ENCODE data around the gene RFX1. TPM values are rescaled to one million over a fixed set of nuclear protein-coding genes. Genes with fewer than 3 reads are reported as not detected.

The RFX1 gene
- total and polyA plus RNA-seq, 8 donors: 0.58 to 27.2 (median 3.3) TPM

DNA sequence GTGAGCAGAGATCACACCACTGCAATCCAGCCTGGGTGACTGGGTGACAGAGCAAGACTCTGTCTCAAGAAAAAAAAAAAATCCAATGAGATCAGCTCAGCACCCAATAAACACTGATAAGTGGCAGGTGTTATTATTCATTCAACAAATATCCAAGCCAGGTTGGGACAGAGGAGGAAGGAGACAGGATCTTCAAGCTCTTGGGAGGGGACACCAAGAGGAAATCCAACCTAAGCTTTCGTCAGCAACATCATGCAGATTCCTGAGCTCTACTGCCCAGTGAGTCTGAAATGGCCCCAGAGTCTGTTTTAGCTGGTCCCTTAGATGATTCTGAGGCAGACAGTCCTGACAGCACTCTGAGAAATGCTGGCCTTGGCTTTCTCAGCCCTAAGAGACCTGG lies 7.7 kb downstream of the RFX1 start:
- intact Hi-C loops (cut with DNase I; ENCODE audit: low total_unique reads): no loop called here
- WGBS, 5 donors: 83 to 98% (median 95%) methylated on average over 1 of the region's 1 CpG
- no peak overlapping the region for H3K27ac ChIP-seq
- TF ChIP-seq POLR2AphosphoS5 (IDR thresholded peaks at IDR 0.05) (no peak), EP300 (IDR thresholded peaks at IDR 0.05) (no peak), POLR2A (IDR thresholded peaks at IDR 0.05) (no peak)
- TF ChIP-seq, protein P1, sequence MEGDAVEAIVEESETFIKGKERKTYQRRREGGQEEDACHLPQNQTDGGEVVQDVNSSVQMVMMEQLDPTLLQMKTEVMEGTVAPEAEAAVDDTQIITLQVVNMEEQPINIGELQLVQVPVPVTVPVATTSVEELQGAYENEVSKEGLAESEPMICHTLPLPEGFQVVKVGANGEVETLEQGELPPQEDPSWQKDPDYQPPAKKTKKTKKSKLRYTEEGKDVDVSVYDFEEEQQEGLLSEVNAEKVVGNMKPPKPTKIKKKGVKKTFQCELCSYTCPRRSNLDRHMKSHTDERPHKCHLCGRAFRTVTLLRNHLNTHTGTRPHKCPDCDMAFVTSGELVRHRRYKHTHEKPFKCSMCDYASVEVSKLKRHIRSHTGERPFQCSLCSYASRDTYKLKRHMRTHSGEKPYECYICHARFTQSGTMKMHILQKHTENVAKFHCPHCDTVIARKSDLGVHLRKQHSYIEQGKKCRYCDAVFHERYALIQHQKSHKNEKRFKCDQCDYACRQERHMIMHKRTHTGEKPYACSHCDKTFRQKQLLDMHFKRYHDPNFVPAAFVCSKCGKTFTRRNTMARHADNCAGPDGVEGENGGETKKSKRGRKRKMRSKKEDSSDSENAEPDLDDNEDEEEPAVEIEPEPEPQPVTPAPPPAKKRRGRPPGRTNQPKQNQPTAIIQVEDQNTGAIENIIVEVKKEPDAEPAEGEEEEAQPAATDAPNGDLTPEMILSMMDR (IDR thresholded peaks at IDR 0.05): no peak
- peaks cover 0 to 7% (median 3%) of the 10 kb centered on the region in 4 donors for H3K9me3 ChIP-seq
- H3K4me3 ChIP-seq: no peak overlapping the region
- H3K4me1 ChIP-seq: peaks cover 9 to 17% (median 14%) of the 10 kb centered on the region in 4 donors
- H3K36me3 ChIP-seq: peaks cover 4 to 57% (median 27%) of the 10 kb centered on the region in 4 donors
- DNase-seq: no peak
- H3K27me3 ChIP-seq: no peaks in the 10 kb centered on the region

DNA sequence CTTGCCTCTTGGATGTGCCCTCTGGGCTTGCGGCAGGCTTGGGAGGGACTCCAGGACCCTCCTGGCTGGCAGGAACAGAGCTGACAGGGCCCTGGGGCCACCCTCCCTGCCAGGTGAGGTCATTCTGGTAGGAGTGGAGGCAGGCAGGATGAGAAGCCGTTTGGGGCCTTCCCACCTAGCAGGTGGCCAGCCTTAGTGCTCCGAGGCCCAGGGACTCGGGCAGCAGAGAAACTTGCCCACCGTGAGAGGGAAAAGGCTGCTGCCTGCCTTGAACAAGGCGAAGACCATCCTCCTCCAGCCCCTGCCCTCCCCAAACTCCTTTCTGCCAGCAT lies 8.5 kb downstream of the RFX1 start:
- Histone ChIP-seq H3K9me3 (peaks cover 0 to 7% (median 3%) of the 10 kb centered on the region in 4 donors), H3K4me3 (no peak overlapping the region), H3K27ac (no peak overlapping the region), H3K36me3 (peaks cover 8 to 65% (median 35%) of the 10 kb centered on the region in 4 donors), H3K4me1 (peaks cover under 1 to 9% (median 6%) of the 10 kb centered on the region in 4 donors), H3K27me3 (no peaks in the 10 kb centered on the region)
- TF ChIP-seq POLR2A (IDR thresholded peaks at IDR 0.05): no peak
- TF ChIP-seq POLR2AphosphoS5 (IDR thresholded peaks at IDR 0.05): no peak
- TF ChIP-seq EP300 (IDR thresholded peaks at IDR 0.05): no peak
- TF ChIP-seq, protein P1 (IDR thresholded peaks at IDR 0.05): no peak
- intact Hi-C loops (cut with DNase I; ENCODE audit: low total_unique reads): no loop called here
- DNase-seq: no peak
- 87 to 95% (median 94%) methylated on average over 5 to 6 of the region's 6 CpGs for WGBS, 5 donors

DNA sequence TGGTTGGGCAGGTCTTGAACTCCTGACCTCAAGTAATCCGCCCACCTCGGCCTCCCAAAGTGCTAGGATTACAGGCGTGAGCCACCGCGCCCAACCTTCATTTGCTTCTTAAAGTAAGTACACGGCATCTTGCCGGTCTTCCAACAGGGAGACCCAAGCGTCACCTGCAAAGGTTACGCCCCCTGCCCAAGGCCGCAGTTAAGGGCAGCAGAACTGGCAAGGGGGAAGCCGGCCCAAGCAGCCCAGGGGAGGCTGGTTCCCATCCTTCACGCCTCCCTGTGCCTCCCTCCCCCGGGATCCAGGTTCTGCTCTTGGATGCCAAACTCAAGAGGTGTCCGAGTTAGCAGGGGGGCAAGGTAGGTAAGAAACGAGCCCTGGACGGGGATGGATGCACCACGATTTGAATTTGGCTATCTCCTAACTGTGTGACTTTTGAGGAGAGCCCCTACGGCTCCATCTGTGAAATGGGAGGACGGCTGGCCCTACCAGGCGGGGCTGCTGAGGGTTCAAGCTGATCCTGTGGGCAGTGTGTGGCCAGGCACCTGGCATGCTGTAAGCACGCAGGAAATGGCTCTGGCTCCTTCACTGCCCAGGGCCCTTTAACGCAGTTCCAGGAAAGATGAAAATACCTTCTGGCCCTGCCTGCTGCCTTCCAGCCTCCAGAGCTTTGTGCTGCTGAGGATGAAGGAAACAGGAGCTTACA lies 9.0 kb downstream of the RFX1 start:
- Histone ChIP-seq H3K4me1 (peaks cover 0 to 4% (median under 1%) of the 10 kb centered on the region in 4 donors), H3K27ac (no peak overlapping the region), H3K9me3 (peaks cover 0 to 7% (median 3%) of the 10 kb centered on the region in 4 donors), H3K4me3 (no peak overlapping the region), H3K27me3 (no peaks in the 10 kb centered on the region), H3K36me3 (peaks cover 8 to 70% (median 40%) of the 10 kb centered on the region in 4 donors)
- intact Hi-C loops (cut with DNase I; ENCODE audit: low total_unique reads): no loop called here
- TF ChIP-seq POLR2AphosphoS5 (IDR thresholded peaks at IDR 0.05) (no peak), EP300 (IDR thresholded peaks at IDR 0.05) (no peak), POLR2A (IDR thresholded peaks at IDR 0.05) (no peak)
- TF ChIP-seq, protein P1 (IDR thresholded peaks at IDR 0.05): no peak
- 90 to 94% (median 92%) methylated on average over 20 to 22 of the region's 22 CpGs for WGBS, 5 donors
- DNase-seq: no peak

DNA sequence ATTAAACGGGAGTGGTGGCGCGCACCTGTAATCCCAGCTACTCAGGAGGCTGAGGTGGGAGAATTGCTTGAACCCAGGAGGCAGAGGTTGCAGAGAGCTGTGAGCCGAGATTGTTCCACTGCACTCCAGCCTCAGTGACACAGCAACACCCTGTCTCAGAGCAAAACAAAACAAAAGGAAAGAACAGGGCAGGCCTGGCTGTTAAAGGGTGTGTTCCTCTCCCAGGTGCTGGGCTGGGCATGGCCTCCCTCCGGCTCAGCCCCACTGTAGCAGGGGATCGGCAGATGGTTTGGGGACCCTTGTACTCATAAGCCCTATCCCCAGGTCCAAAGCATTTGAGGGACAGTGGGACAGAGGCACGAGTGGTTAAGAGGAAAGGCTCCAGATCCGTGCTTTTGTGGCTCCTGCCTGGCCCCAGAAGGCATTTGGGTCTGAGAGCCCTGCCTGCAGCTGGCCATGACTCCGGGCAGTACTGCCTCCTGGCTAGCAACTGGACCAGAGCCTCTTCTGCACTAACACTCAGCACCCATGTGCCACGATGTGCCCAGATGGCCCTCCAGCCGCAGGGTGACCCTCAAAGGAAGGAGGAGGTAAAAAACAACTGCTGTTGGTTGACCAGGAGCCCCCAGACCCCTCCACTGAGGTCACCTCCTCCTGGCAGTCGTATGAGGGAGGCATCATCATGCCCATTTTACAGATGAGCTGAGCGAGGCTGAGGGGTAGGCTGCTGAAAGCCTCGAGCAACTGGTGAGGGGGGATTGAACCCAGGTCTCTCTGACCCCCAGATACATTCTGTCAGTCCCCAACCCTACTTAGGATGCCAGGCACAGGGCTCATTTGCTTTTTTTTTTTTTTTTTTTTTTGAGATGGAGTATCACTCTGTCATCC lies 10.0 kb downstream of the RFX1 start:
- Histone ChIP-seq H3K4me3 (no peak overlapping the region), H3K4me1 (no peaks in the 10 kb centered on the region), H3K27me3 (no peaks in the 10 kb centered on the region), H3K27ac (no peak overlapping the region), H3K9me3 (peaks cover 0 to 7% (median 3%) of the 10 kb centered on the region in 4 donors), H3K36me3 (peaks cover 8 to 79% (median 50%) of the 10 kb centered on the region in 4 donors)
- 85 to 94% (median 85%) methylated on average over 9 to 14 of the region's 14 CpGs for WGBS, 5 donors
- intact Hi-C loops (cut with DNase I; ENCODE audit: low total_unique reads): no loop called here
- TF ChIP-seq, protein P1 (IDR thresholded peaks at IDR 0.05): no peak
- no peak for DNase-seq
